ENCODE results near the gene GALP.
"Not testable (repeated sequence)": the region's sequence is repeated elsewhere in the genome, so short reads cannot be mapped to it uniquely, and the experiment has no call there.

The GALP gene

DNA sequence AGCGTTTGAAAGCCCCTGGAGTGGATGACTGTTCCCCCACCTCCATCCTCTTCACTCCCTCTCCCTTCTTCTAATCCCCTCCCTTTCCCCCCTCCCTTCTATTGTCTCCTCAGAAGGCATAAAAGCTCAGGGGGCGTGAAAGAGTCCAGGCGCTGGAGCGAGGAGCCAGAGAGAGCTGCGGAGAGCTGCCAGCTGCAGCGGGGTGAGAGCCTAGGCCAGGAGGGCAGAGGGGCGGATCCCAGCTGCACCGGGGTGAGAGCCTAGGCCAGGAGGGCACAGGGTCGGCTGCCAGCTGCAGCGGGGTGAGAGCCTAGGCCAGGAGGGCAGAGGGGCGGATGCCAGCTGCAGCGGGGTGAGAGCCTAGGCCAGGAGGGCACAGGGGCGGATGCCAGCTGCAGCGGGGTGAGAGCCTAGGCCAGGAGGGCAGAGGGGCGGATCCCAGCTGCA, at the start of gene GALP:
GALP (plus strand) TSS at position 148 of the 447 bp plus-strand sequence. CDS start 1,101 bp downstream, outside the sequence.
- DNase-seq (ENCODE audit: low spot score): not testable (repeated sequence)

DNA sequence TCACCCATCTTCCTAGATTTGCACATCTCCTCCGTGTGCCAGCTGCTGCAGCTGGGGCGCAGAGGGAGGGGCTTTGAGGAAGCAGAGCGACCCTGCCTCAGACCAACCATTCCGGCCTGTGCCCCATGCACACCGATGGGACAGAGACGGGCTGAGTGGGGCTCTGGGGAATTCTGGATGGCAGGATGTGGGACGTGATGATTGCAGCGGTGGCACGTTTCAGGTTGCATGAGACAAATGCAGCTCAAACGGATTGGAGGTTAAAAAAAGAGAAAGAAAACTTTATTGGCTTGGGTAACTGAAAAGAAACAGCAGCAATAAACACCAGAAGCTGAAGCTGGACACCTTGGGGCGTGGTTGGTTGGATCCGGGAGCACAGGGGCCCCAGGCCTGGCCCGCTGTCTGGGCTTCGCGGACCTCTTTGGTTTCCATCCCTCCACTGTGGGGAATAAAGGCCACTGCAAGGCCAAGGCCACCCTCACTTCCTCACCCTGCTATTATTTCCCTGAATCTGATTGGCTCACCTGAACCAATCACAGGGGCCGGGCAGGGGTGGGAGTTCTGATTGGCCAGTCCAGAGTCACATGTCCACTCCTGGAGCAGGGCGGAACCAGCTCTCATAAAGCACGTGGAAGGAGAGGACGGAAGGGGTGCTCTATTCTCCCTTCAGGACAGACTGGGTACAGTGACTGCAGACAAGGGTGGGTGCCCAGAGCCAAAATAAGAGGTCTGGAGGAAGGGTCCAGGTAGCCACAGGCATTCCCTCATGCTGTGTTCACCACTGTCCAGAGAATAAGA, 48.6 kb upstream of the GALP start:
- DNase-seq (ENCODE audit: low spot score): no peak

DNA sequence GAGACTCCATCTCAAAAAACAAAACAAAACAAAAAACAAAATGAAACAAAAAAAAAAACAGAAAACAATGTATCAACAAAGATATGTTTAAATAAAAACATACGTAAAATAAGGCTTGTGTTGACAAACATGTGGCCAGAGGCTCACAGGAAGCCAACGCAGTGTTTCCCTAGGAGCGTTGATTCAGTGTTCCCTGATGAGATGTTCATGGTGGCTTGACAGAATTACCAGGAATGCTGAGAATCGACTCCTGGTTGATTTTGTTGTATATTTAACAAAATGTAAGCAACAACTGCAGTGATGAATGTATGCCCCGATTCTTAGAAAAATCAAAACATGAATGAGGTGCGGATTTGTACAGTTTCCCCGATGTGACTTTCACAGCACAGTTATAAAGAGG, 45.8 kb upstream of the GALP start:
- DNase-seq (ENCODE audit: low spot score): no peak

DNA sequence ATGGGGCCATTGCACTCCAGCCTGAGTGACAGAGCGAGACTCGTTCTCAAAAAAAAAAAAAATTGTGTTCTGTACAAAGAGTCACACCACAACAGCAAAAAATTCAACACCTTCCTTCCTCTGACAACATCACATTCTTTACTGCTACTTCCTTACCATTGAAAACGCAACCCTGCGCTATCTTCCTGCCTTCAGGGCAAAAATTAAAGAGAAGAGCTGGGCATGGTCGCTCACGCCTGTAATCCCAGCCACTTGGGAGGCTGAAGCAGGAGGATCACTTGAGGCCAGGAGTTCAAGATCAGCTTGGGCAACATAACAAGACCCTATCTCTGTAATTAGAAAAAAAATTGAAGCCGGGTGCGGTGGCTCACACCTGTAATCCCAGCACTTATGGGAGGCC, 44.2 kb upstream of the GALP start:
- no peak for DNase-seq (ENCODE audit: low spot score)

DNA sequence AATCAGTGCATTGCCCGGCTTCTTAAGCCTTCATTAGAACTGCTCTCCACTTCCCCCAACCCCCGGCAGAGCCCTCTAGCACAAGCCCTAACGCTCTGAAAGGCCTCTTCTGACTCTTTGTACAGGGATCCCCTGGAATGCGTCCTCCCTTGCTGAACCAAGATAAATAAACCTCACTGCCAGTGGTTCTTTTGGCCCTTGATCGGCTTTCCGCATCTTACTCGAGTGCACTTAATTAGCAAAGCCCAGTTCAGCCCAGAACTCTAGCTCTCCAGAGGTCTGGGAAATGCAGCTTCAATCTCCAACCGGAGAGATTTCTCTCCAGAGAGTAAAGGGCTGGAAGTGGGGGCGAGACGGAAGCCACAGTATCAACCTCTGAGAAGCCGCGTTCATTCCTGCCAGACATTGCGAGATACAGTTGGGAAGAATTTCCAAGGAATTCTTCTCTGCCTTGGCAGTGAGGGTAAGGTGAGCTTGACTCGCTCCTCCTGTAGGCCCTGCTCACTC, 43.4 kb upstream of the GALP start:
- DNase-seq (ENCODE audit: low spot score): no peak

DNA sequence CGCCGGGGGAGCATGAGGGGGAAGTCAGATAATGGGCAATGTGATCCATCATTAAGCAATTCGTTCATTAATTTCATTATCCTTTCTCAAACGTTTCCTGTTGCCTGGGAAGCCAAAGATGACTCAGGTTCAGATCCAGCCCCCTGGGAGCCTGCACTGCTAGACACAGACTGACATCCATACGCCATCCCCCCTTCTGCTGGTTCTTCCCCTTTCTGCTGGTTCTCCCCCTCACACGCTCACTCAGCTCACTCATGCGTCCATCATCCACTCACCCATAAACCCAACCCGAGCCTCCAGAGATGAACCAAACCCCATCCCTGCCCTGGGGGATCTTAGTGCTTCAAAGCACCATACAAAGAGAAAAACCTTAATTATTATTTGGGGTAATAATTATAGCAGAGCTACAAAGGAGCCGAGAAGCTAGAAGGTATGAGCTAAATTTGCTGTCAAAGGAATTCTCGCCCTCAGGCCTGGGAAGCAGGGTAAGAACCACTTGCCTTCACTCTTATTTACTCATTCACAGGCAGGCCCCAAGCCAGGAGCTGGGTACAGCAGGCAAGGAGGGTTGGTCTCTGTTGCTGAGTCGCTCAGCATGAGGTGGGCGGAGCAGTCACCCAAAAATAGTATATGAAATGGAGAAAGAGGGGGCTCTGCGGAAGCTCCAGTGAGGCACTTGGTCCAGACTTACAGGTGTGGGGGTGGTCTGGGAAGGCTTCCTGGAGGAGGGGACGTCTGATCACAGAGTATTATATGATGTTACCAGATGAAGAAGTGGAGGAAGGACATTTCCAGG, 41.8 kb upstream of the GALP start:
- no peak for DNase-seq (ENCODE audit: low spot score)

DNA sequence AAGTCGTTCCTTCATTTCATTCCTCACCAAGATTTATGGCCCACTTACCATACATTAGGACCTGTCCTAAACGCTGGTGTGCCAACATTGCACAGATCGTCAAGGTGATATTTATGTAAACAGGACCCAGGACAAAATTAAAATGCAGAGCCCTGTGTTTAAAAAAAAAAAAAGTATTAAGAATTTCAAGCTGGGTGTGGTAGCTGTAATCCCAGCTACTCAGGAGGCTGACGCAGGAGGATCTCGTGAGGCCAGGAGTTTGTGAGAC, 41.2 kb upstream of the GALP start:
- DNase-seq (ENCODE audit: low spot score): no peak

DNA sequence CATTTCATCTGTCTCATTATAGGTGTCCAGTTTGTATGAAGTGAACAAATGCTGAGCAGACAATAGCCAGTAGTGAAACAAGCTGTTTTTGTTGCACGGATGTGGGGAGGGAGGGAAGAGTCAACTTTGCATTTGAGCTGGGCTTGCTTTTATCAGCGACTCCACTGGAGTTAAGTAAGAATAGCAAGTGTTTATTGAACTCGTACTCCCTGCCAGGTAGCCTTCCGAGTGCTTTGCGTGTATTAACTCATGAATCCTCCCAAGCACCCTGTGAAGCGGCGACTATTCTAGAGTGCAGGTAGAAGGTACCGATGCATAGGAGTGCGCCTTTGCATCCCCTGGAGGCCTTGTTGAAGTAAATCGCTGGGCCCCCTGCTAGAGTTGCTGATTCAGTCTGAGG, 39.4 kb upstream of the GALP start:
- DNase-seq (ENCODE audit: low spot score): no peak

DNA sequence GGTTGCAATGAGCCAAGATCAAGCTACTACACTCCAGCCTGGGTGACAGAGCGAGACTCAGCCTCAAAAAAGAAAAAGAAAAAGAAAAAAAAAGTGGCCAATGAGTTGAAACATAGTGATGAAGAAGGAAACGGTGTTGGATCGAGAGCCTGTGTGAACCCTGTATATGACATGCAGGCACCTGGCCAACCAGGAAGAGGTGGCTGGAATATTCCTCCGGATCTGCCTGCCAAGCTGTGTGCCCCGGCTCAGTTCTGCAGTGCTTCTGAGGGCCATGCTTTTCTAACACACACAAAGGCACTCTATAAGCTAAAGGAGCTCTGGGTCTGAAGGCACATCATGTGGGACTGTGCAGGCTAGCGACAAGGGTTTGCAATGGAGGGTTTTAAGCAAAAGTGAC, 38.4 kb upstream of the GALP start:
- DNase-seq (ENCODE audit: low spot score): no peak

DNA sequence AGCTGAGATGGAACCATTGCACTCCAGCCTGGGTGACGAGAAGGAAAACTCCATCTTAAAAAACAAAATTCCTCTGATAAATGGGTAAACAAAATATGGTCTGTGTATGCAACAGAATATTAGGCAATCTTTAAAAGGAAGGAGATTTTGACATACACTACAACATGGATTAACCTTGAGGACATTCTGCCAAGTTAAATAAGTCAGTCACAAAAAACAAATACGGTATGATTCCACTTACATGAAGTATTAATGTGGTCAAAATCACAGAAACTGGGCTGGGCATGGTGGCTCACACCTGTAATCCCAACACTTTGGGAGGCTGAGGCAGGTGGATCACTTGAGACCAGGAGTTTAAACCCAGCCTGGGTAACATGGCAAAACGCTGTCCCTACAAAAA, 37.7 kb upstream of the GALP start:
- no peak for DNase-seq (ENCODE audit: low spot score)

DNA sequence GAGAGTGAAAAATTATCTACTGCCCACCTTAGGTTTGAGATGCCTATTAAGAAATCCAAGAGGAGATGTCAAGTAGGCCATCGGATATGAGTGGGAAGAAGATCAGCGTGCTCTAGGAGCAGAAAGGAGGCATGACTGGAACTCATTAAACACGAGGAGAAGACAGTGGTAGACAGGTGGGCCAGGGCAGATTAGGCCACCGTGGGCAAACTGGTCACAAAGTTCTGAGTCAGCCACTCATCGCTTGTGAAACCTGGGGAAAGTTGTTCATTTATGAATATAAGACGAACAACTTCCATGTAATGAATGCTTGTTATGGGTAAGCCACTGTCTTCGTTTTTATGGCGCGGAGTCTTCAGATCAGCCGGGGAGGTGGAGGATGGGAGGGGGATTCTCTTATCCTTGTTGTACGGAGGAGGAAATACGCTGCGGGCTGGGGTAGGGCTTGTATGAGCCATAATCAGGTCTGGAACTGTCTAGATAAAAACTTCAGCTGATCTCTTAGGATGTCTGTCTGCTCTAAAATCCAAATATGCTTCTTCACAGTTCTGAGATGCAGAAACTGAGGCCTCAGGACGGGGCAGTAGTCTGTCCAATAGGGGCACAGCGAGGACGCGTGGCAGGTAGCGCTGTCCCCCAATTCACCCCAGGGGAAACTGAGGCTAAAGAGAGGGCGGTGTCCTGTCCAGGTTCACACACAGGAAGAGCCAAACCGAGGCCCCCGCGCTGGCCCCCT, 35.8 kb upstream of the GALP start:
- DNase-seq (ENCODE audit: low spot score): no peak

DNA sequence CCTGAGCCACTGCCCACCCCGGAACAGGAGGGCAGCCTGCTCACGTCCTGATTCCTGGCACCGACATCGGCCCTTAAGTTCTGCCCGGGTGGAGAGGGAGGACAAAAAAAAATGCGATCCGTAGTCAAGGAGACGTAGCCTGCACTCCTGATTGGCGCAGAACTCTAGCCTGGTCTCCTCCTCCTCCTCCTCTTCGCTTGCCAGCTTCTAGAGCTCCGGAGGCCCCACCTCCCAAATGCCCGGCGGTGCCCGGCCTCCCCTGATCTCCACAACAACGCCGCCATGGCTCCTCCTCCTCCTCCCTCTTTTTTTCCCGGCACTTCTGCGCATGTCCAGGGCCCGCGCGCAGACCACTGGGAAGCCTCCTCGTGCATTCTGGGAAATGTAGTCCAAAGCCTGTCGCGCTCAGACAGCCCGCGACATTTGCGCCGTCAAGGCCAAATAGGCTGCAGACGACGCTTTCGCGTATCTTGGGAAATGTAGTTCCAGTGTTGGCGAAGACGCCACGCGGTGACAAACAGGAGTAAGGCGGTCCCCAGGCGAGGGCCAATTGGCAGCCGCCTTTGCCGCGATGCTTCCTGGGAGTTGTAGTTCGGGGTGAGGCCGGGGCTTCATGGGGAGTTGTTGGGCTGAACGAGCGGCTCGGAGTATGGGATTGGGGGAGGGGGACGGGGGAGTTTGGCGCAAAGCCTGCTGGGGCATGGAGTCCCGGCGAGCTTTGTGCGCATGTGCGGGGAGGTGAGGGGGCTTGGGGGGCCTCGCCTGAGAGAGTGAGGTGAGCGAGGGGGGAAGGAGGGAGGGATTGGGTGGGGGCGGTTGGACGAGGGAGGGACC, 35.0 kb upstream of the GALP start, which contains the start of gene ZNF444:
ZNF444 (plus strand) TSS at position 705 of the 834 bp plus-strand sequence. CDS start 5,625 bp downstream, outside the sequence.
- DNase-seq (ENCODE audit: low spot score): peak; percentile 100

DNA sequence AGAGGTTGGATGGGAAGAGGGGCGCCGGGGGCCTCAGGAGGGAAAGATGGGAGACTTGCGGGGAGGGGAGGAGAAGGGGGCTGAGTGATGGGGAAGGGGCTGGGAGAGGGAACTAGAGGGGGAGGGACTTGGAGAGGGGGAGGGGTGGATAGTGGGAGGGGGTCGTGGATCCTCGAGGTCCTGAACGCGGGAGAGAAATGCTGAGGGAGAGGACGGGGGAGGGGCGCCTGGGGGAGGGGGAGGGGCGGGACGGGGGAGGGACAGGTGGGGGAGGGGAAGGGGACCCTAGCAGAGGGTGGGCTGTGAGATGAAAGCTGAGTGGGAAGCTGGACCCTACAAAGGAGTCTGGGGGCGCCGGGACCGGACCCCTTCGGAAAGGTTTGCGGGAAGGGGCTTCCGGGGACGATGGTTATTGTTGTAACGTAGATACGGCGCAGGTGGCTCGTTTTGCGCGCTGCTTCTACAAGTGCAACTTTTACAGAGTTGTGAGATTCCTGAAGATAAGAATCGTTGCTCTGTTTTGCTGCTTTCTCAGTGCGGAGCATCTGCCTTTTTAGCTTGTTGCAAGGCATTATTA, 34.3 kb upstream of the GALP start:
- DNase-seq (ENCODE audit: low spot score): no peak

DNA sequence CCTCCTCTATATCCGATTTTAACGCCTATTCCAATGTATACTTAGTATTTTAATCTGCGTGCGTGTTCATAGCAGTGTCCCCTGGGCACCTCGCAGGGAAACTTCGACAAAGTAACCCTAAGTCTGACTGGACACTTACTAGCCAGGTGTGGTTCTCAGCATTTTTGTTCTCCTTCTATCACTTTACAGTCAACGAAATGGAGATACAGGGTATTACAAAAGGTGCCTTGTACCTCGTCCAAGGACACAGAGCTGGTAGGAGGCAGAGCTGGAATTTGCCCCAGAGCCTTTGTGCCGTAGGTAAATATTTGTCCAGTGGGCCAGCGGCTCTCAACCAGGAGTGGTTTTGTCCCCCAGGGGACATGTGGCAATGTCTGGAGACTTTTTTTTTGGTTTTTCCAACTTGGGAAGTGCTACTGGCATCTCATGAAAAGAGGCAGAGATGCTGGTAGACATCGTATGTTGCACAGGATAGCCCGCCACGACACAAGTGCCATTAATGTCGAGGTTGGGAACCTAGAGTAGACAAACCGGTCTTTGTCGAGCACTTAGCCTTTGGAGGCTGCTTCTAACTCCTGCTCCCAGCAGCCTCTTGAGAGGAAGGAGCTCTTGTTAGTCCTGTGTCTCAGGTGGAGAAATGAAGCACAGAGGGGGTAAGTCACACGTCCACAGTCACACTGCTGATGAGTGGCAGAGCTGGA, 33.6 kb upstream of the GALP start:
- no peak for DNase-seq (ENCODE audit: low spot score)

DNA sequence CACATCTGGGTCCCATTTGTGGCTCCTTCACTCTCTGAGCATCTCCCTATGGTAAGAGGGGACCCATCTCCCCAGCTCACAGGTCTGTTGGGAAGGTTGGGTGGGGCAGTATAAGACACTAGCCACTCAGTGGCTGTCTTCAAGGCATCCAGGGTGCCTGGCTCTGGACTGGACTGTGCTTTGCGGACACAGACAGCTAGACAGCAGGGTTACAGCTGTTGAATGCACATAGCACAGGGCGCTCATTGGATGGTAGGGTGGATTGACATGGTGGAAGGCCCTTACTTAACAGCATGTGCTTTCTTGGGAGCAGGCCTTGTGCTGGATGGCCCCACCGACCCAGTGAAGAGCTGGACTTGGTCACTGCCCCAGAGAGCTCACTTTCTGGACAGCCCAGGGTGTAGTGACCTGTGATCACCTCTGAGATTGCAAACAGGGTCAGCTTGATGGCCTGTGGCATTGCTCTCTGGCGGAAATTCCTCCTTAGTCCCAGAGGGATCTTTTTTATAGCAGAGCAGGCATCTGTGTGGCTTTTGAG, 32.8 kb upstream of the GALP start:
- DNase-seq (ENCODE audit: low spot score): no peak

DNA sequence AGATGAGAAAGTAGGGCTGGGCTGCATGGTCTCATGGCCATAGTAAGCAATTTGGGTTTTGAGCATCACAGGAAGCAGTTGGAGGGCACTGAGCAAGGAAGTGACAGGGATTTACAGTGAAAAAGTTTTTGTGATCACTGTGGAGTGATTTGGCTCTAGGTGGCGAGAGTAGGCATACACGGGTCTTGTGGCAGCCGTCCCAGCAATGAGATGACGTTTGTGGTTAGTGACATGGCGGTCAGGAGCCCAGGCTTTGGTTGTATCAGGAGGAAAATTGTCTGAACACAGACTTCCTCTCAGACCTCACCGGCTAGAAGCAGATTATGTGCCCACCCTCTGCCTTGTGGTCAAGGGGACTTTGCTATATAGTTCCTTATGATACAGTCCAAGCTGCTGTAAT, 31.4 kb upstream of the GALP start:
- DNase-seq (ENCODE audit: low spot score): no peak

DNA sequence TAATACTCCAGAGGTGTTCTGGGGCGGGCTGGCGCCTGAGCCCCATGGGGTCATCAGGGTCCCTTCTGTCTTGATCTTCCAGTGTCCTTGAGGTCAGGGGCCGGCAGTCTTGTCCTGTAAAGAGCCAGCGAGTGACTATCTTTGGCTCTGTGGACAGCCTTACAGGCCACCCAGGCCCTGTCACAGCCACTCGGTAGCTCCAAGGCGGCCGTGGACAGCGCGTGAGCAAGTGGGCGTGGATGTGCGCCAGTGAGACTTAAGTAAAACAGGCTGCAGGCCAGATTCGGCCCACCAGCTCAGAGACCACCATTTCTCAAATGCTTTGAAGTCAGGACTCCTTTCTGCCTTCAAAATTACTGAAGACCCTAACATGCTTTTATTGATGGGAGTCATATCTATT, 31.0 kb upstream of the GALP start:
- DNase-seq (ENCODE audit: low spot score): no peak

DNA sequence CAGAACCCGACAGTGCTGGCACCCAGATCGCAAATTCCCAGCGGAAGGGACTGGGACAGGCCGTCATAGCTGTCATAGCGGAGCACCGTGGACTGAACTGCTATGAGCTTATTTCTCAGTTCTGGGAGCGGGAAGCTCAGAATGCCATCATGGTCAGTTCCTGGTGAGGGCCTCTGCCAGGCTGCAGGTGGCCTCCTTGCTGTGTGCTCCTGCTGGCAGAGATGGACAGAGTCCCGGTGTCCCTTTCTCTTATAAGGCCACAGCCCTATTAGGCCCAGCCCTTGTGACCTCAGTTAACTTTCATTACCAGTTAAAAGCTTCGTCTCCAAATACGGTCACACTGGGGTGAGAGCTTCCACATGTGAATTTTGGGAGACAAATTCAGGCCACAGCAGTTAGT, 30.1 kb upstream of the GALP start:
- no peak for DNase-seq (ENCODE audit: low spot score)

DNA sequence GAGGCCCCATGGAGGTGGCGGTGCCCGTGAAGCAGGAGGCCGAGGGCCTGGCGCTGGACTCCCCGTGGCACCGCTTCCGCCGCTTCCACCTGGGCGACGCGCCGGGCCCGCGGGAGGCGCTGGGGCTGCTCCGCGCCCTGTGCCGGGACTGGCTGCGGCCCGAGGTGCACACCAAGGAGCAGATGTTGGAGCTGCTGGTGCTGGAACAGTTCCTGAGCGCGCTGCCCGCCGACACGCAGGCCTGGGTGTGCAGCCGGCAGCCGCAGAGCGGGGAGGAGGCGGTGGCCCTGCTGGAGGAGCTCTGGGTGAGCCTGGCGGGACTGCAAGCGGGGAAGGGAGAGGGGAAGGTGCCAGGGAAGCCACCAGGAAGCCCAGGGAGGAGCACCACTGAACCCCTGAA, 28.9 kb upstream of the GALP start:
- DNase-seq (ENCODE audit: low spot score): no peak

DNA sequence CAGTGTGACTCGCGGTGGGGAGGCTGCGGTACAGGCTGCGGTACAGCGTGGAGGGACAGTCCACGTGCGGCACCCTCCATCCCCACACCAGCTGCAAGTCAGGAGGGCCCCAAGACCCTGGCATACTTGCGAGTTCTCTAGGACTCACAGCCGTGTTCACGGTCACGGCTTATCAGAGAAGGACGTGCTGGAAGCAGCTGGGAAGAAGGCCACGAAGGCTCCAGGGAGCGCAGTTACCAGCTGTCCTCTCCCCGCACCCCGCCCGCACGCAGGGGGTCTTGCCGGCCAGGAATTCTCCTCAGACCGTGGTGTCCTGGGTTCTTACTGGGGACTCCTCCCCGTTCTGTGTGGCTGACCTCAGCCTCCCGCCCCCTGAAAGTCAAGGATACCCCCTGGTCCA, 28.5 kb upstream of the GALP start:
- DNase-seq (ENCODE audit: low spot score): no peak

All from globus pallidus (tissue), 1 donor.